HepG2 (cell line): ENCODE results near the gene NUDT13. TPM values are rescaled to one million over a fixed set of nuclear protein-coding genes. Genes with fewer than 3 reads are reported as not detected.

Source experiments
- DPF2 ChIP-seq: sonication (generic); formaldehyde crosslinking; IDR thresholded peaks from 2 replicates; pipeline ENCODE4 v1.4.0; 2020; ENCODE audit warnings: mild to moderate bottlenecking, low read depth, missing genetic modification reagents, borderline replicate concordance
- GFI1 ChIP-seq: sonication (generic); formaldehyde crosslinking; IDR thresholded peaks from 2 replicates; pipeline ENCODE4 v1.5.0; 2020; ENCODE audit warnings: missing genetic modification reagents, mild to moderate bottlenecking, borderline replicate concordance
- MTF2 ChIP-seq: sonication (generic); formaldehyde crosslinking; IDR thresholded peaks from 2 replicates; pipeline ENCODE4 v1.5.0; 2020; ENCODE audit warnings: missing genetic modification reagents, borderline replicate concordance
- NFAT5 ChIP-seq: sonication (generic); formaldehyde crosslinking; IDR thresholded peaks from 2 replicates; pipeline ENCODE4 v1.4.0; 2020; ENCODE audit warnings: missing genetic modification reagents
- PHF20 ChIP-seq: sonication (generic); formaldehyde crosslinking; IDR thresholded peaks from 2 replicates; pipeline ENCODE4 v1.5.0; 2020; ENCODE audit warnings: mild to moderate bottlenecking, missing genetic modification reagents
- TAF15 ChIP-seq: fragments of 200-400 bp; formaldehyde crosslinking; IDR thresholded peaks from one replicate; pipeline ENCODE4 v1.6.1; 2018; ENCODE audit warnings: mild to moderate bottlenecking, low read depth, low read length; ENCODE audit not compliant: poor library complexity, severe bottlenecking
- TEAD3 ChIP-seq: optimal IDR thresholded peaks from 2 replicates; pipeline ENCODE3; 2016; ENCODE audit warnings: borderline replicate concordance
- TOE1 ChIP-seq: sonication (generic); formaldehyde crosslinking; IDR thresholded peaks from 2 replicates; pipeline ENCODE4 v1.4.0; 2020; ENCODE audit warnings: mild to moderate bottlenecking, missing genetic modification reagents
- ZNF274 ChIP-seq: sonication (generic); formaldehyde crosslinking; IDR thresholded peaks from 2 replicates; pipeline ENCODE4 v1.5.1; 2020; ENCODE audit warnings: mild to moderate bottlenecking, missing genetic modification reagents
- ZNF800 ChIP-seq: sonication (generic); formaldehyde crosslinking; IDR thresholded peaks from 2 replicates; pipeline ENCODE4 v1.4.0; 2020; ENCODE audit warnings: missing genetic modification reagents
- ZNF841 ChIP-seq: sonication (generic); formaldehyde crosslinking; IDR thresholded peaks from 2 replicates; pipeline ENCODE4 v1.8.1; 2023; ENCODE audit warnings: missing genetic modification reagents, borderline replicate concordance
- ZSCAN12 ChIP-seq: sonication (generic); formaldehyde crosslinking; IDR thresholded peaks from 2 replicates; pipeline ENCODE4 v1.9.0; 2021; ENCODE audit warnings: mild to moderate bottlenecking, missing genetic modification reagents
- polyA plus RNA-seq, 8 experiments: library from polyadenylated mRNA; depleted of rRNA in 3 of 8; stranded (reverse) in 7 of 8; unstranded in 1 of 8; fragments of >200 nt; fragmentation: Illumina TruSeq in 4 of 8; extraction: Trizol in 4 of 8; gene quantifications; 2 replicates each; pipeline versions ENCODE4 v1.2.1 to v1.2.3, GENCODE V29; 2011 to 2016; ENCODE audit warnings: low read depth in 4 of 8, missing spikeins in 1 of 8, mixed read lengths in 1 of 8; ENCODE audit not compliant: insufficient read depth in 1 of 8
- total RNA-seq, 5 experiments: library from RNA; depleted of rRNA; stranded (reverse); fragments of >200 nt; fragmentation: Illumina TruSeq; extraction: Trizol; gene quantifications; 2 replicates each; pipeline ENCODE4 v1.2.3, GENCODE V29; 2016; ENCODE audit warnings: low read depth in 1 of 5

The NUDT13 gene
- total and polyA plus RNA-seq, 2 of the 13 experiments (the other 11 are each of a cell fraction or from before 2014, with no cell fraction given): 4.2 to 6.5 TPM

- TF ChIP-seq GFI1 (CRISPR knock-in tag): peak; percentile 81
- no peak for TF ChIP-seq ZNF841 (CRISPR knock-in tag)
- peak; percentile 92; the same call in 1 of the 2 replicates for TF ChIP-seq ZNF800 (CRISPR knock-in tag)
- TF ChIP-seq DPF2 (CRISPR knock-in tag): no peak
- TF ChIP-seq ZSCAN12 (CRISPR knock-in tag): no peak; the same call in 1 of the 2 replicates
- TF ChIP-seq TAF15: no peak
- TF ChIP-seq NFAT5 (CRISPR knock-in tag): peak; percentile 87
- peak; percentile 76; the same call in 1 of the 2 replicates for TF ChIP-seq PHF20
- TF ChIP-seq TEAD3 (CRISPR knock-in tag): peak; percentile 58
- no peak; the same call in 1 of the 2 replicates for TF ChIP-seq TOE1
- TF ChIP-seq MTF2 (CRISPR knock-in tag): no peak
- TF ChIP-seq ZNF274 (CRISPR knock-in tag): peak; percentile 92
Measured at GRCh38 chr10:73096449-73097304, 13.6 kb upstream of the NUDT13 start, which contains the start of gene P4HA1 (continued).
